ENCODE measurements around the gene BMP5. TPM values are rescaled to one million over a fixed set of nuclear protein-coding genes. Genes with fewer than 3 reads are reported as not detected.

Gene BMP5
- total RNA-seq, 1 experiment from 2014 or later: not detected

GRCh38 chr6:55822005-55822404 lies 53.4 kb downstream of the BMP5 start:
- TF ChIP-seq, protein P1, sequence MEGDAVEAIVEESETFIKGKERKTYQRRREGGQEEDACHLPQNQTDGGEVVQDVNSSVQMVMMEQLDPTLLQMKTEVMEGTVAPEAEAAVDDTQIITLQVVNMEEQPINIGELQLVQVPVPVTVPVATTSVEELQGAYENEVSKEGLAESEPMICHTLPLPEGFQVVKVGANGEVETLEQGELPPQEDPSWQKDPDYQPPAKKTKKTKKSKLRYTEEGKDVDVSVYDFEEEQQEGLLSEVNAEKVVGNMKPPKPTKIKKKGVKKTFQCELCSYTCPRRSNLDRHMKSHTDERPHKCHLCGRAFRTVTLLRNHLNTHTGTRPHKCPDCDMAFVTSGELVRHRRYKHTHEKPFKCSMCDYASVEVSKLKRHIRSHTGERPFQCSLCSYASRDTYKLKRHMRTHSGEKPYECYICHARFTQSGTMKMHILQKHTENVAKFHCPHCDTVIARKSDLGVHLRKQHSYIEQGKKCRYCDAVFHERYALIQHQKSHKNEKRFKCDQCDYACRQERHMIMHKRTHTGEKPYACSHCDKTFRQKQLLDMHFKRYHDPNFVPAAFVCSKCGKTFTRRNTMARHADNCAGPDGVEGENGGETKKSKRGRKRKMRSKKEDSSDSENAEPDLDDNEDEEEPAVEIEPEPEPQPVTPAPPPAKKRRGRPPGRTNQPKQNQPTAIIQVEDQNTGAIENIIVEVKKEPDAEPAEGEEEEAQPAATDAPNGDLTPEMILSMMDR (IDR thresholded peaks at IDR 0.05; ENCODE audit: unreplicated experiment): no peak
- Mint-ChIP-seq H3K4me3 (ENCODE audit: low read depth, unreplicated experiment) (no peak overlapping the region), H3K4me1 (ENCODE audit: low read depth, unreplicated experiment) (peaks cover 23% of the 10 kb centered on the region), H3K27ac (ENCODE audit: unreplicated experiment) (no peak overlapping the region), H3K36me3 (ENCODE audit: insufficient read depth, unreplicated experiment) (peaks cover 3% of the 10 kb centered on the region), H3K9me3 (ENCODE audit: low read depth, unreplicated experiment) (no peaks in the 10 kb centered on the region), H3K27me3 (ENCODE audit: unreplicated experiment) (no peaks in the 10 kb centered on the region)
- DNase-seq: no peak
- intact Hi-C loops (cut with micrococcal nuclease; ENCODE audit: unreplicated experiment): no loop called here
- CTCF ChIA-PET: no interaction called here
- BruUV-seq (replicated peaks): no TSS peak

GRCh38 chr6:55820696-55821095 lies 54.7 kb downstream of the BMP5 start:
- TF ChIP-seq, protein P1 (IDR thresholded peaks at IDR 0.05; ENCODE audit: unreplicated experiment): no peak
- no peak for DNase-seq
- Mint-ChIP-seq H3K9me3 (ENCODE audit: low read depth, unreplicated experiment) (no peaks in the 10 kb centered on the region), H3K4me1 (ENCODE audit: low read depth, unreplicated experiment) (peaks cover 16% of the 10 kb centered on the region), H3K27me3 (ENCODE audit: unreplicated experiment) (no peaks in the 10 kb centered on the region), H3K27ac (ENCODE audit: unreplicated experiment) (no peak overlapping the region), H3K36me3 (ENCODE audit: insufficient read depth, unreplicated experiment) (no peaks in the 10 kb centered on the region), H3K4me3 (ENCODE audit: low read depth, unreplicated experiment) (no peak overlapping the region)
- CTCF ChIA-PET: interaction anchor here (0.5 kb wide), 1 partner anchor 672 kb away, joined by 3 read pairs; no protein-coding TSS in a partner anchor
- no TSS peak for BruUV-seq (replicated peaks)
- intact Hi-C loops (cut with micrococcal nuclease; ENCODE audit: unreplicated experiment): no loop called here

DNA sequence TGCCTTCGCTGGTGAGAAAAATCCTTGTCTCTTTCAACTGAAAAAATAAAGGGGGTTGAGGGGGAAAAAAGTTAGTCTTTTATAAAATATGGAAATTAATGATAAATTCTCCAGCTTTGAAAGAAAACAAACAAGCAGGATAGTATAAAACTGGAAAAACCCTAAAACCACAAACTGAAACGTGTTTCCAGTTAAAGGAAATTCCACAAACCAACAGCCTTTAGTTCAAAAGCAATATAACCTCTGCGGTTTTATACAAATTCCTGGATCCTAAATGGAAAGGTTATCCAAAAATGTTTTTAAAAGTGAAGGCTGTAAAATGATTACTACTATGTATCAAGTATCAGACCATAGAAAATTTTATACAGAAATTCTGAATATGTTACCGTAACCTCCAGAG lies 55.6 kb downstream of the BMP5 start:
- H3K4me3 Mint-ChIP-seq (ENCODE audit: low read depth, unreplicated experiment): no peak overlapping the region
- H3K9me3 Mint-ChIP-seq (ENCODE audit: low read depth, unreplicated experiment): no peaks in the 10 kb centered on the region
- H3K27ac Mint-ChIP-seq (ENCODE audit: unreplicated experiment): no peak overlapping the region
- DNase-seq: no peak
- no peaks in the 10 kb centered on the region for H3K27me3 Mint-ChIP-seq (ENCODE audit: unreplicated experiment)
- peaks cover 7% of the 10 kb centered on the region for H3K4me1 Mint-ChIP-seq (ENCODE audit: low read depth, unreplicated experiment)
- TF ChIP-seq, protein P1 (IDR thresholded peaks at IDR 0.05; ENCODE audit: unreplicated experiment): no peak
- CTCF ChIA-PET: no interaction called here
- no TSS peak for BruUV-seq (replicated peaks)
- intact Hi-C loops (cut with micrococcal nuclease; ENCODE audit: unreplicated experiment): loop anchor here (2.0 kb wide), 1 partner anchor 45 kb away; no protein-coding TSS in a partner anchor
- no peaks in the 10 kb centered on the region for H3K36me3 Mint-ChIP-seq (ENCODE audit: insufficient read depth, unreplicated experiment)

DNA sequence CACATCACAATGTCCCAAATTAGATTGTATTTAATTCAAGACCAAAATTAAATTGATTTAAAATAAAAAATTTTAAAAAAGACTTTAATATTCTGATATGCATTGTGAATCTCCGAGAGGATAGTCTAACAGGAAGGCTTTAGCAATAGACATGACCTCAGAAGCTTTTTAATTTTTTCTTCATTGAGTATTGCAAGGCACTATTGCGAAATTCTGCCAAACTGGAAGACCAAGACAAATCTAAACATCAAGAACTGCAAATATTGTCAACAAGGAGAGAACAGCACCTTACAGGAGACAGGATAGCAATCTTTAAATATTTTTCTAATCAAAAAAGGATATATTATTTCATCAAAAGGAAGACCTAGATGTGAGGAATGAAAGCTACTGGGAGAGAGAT lies 56.9 kb downstream of the BMP5 start:
- H3K4me1 Mint-ChIP-seq (ENCODE audit: low read depth, unreplicated experiment): no peaks in the 10 kb centered on the region
- H3K36me3 Mint-ChIP-seq (ENCODE audit: insufficient read depth, unreplicated experiment): no peaks in the 10 kb centered on the region
- CTCF ChIA-PET: no interaction called here
- no TSS peak for BruUV-seq (replicated peaks)
- no peak for DNase-seq
- H3K4me3 Mint-ChIP-seq (ENCODE audit: low read depth, unreplicated experiment): no peak overlapping the region
- no peaks in the 10 kb centered on the region for H3K27me3 Mint-ChIP-seq (ENCODE audit: unreplicated experiment)
- intact Hi-C loops (cut with micrococcal nuclease; ENCODE audit: unreplicated experiment): loop anchor here (2.0 kb wide), 1 partner anchor 44 kb away; no protein-coding TSS in a partner anchor
- no peak overlapping the region for H3K27ac Mint-ChIP-seq (ENCODE audit: unreplicated experiment)
- TF ChIP-seq, protein P1 (IDR thresholded peaks at IDR 0.05; ENCODE audit: unreplicated experiment): no peak
- no peaks in the 10 kb centered on the region for H3K9me3 Mint-ChIP-seq (ENCODE audit: low read depth, unreplicated experiment)

Measured in Calu3 (cell line).